HEK293 (cell line): ENCODE results near the gene LILRA5.

Experiments used
- ATF2 ChIP-seq: fragments of 450-650 bp; formaldehyde crosslinking; IDR thresholded peaks from 2 replicates; pipeline ENCODE4 v1.5.1; 2016; ENCODE audit warnings: missing biosample characterization, missing genetic modification characterization, low read depth
- CTCF ChIP-seq: fragments of 450-650 bp; formaldehyde crosslinking; IDR thresholded peaks from 2 replicates; pipeline ENCODE4 v1.5.1; 2016; ENCODE audit warnings: missing biosample characterization, missing genetic modification characterization
- MYNN ChIP-seq: fragments of 450-650 bp; formaldehyde crosslinking; IDR thresholded peaks from 2 replicates; pipeline ENCODE4 v1.5.1; 2016; ENCODE audit warnings: missing biosample characterization, missing genetic modification characterization, borderline replicate concordance
- SP2 ChIP-seq: fragments of 450-650 bp; formaldehyde crosslinking; IDR thresholded peaks from 2 replicates; pipeline ENCODE4 v1.5.1; 2016; ENCODE audit warnings: missing biosample characterization, missing genetic modification characterization
- ZNF18 ChIP-seq: fragments of 450-650 bp; formaldehyde crosslinking; IDR thresholded peaks from 2 replicates; pipeline ENCODE4 v1.5.1; 2016; ENCODE audit warnings: missing biosample characterization, missing genetic modification characterization
- ZNF24 ChIP-seq: fragments of 450-650 bp; formaldehyde crosslinking; IDR thresholded peaks from 2 replicates; pipeline ENCODE4 v1.5.1; 2016; ENCODE audit warnings: missing biosample characterization, missing genetic modification characterization
- ZNF394 ChIP-seq: fragments of 450-650 bp; formaldehyde crosslinking; IDR thresholded peaks from 2 replicates; pipeline ENCODE4 v1.5.1; 2016; ENCODE audit warnings: missing biosample characterization, missing genetic modification characterization, mild to moderate bottlenecking, moderate library complexity, borderline replicate concordance
- ZNF529 ChIP-seq: fragments of 450-650 bp; formaldehyde crosslinking; IDR thresholded peaks from 2 replicates; pipeline ENCODE4 v1.5.1; 2017; ENCODE audit warnings: missing genetic modification characterization, missing biosample characterization; ENCODE audit not compliant: insufficient replicate concordance
- ZNF701 ChIP-seq: fragments of 450-650 bp; formaldehyde crosslinking; IDR thresholded peaks from 2 replicates; pipeline ENCODE4 v1.5.1; 2016; ENCODE audit warnings: missing biosample characterization, missing genetic modification characterization

- no peak for TF ChIP-seq ZNF529 (tag by site-specific recombination)
- TF ChIP-seq ZNF18 (tag by site-specific recombination): no peak
- TF ChIP-seq CTCF (tag by site-specific recombination): no peak
- TF ChIP-seq MYNN: no peak
- no peak for TF ChIP-seq ZNF24 (tag by site-specific recombination)
- TF ChIP-seq ATF2: no peak
- no peak for TF ChIP-seq ZNF394 (tag by site-specific recombination)
- no peak for TF ChIP-seq SP2 (tag by site-specific recombination)
- TF ChIP-seq ZNF701 (tag by site-specific recombination): no peak
These were observed 55.9 kb downstream of the LILRA5 start, which contains the start of gene LILRB5 for GRCh38 chr19:54257116-54257480.
